IMR-90 (cell line): Measurements from ENCODE around the gene ADAMTS14. TPM values are rescaled to one million over a fixed set of nuclear protein-coding genes. Genes with fewer than 3 reads are reported as not detected.

Source experiments
- ATAC-seq: fragments of 200-7000 bp; cut with Tn5 transposase; 2 replicates; pipeline ENCODE4 v1.9.1; 2020; ENCODE audit warnings: low read depth, mild to moderate bottlenecking, moderate library complexity
- BruUV-seq: library from RNA; stranded (reverse); fragments of 400-500 nt; replicated peaks from 2 replicates; lab custom pipeline; 2021; lab: Mats Ljungman, UMichigan
- CTCF ChIA-PET: fragments of 300-600 bp; formaldehyde crosslinking; extraction: SDS; loops from one replicate; lab custom pipeline; 2021; ENCODE audit warnings: antibody characterized with exemption; lab: Yijun Ruan, JAX
- POLR2A ChIA-PET: fragments of 300-600 bp; sonication (Branson Sonifier 250); formaldehyde crosslinking; loops from one replicate; lab custom pipeline; 2022; ENCODE audit warnings: antibody characterized with exemption; ENCODE audit not compliant: unreplicated experiment; lab: Charles Lee
- DNase-seq: peaks from one replicate; pipeline ENCODE4 v3.0.0; 2013
- H2AFZ ChIP-seq: replicated peaks from 2 replicates; pipeline ENCODE3; 2013; ENCODE audit warnings: low read length, mild to moderate bottlenecking; ENCODE audit not compliant: poor library complexity
- H2AK5ac ChIP-seq: 2 replicates; pipeline ENCODE4 v1.6.1; 2013; ENCODE audit warnings: low read depth, low read length, inconsistent platforms
- H2AK9ac ChIP-seq: replicated peaks from 2 replicates; pipeline ENCODE3; 2013; ENCODE audit warnings: mild to moderate bottlenecking, low read depth, low read length, moderate library complexity; ENCODE audit not compliant: poor library complexity
- H2BK120ac ChIP-seq: 2 replicates; pipeline ENCODE4 v1.6.1; 2013; ENCODE audit warnings: low read depth, low read length, inconsistent platforms
- H2BK15ac ChIP-seq: 3 replicates; pipeline ENCODE4 v1.6.1; 2013; ENCODE audit warnings: low read depth, low read length, inconsistent platforms
- H2BK20ac ChIP-seq: 2 replicates; pipeline ENCODE4 v1.6.1; 2013; ENCODE audit warnings: low read depth, mild to moderate bottlenecking, inconsistent platforms, low read length, moderate library complexity
- H2BK5ac ChIP-seq: 2 replicates; pipeline ENCODE4 v1.6.1; 2013; ENCODE audit warnings: mild to moderate bottlenecking, low read depth, low read length, inconsistent platforms; ENCODE audit not compliant: poor library complexity, severe bottlenecking
- H3K14ac ChIP-seq: replicated peaks from 2 replicates; pipeline ENCODE4 v1.6.1; 2013; ENCODE audit warnings: low read depth, low read length, inconsistent platforms
- H3K18ac ChIP-seq: 2 replicates; pipeline ENCODE4 v1.6.1; 2013; ENCODE audit warnings: low read depth, low read length, control low read depth
- H3K23ac ChIP-seq: 2 replicates; pipeline ENCODE4 v1.6.1; 2013; ENCODE audit warnings: low read depth, low read length, inconsistent platforms
- H3K27ac ChIP-seq: 2 replicates; pipeline ENCODE4 v1.5.1; 2013; ENCODE audit warnings: mild to moderate bottlenecking, control low read depth, low read length; ENCODE audit not compliant: insufficient read depth
- H3K27me3 ChIP-seq: 2 replicates; pipeline ENCODE4 v1.6.1; 2013; ENCODE audit warnings: low read length; ENCODE audit not compliant: control insufficient read depth, insufficient read depth
- H3K36me3 ChIP-seq: 2 replicates; pipeline ENCODE4 v1.6.1; 2013; ENCODE audit warnings: low read length, mixed read lengths; ENCODE audit not compliant: control insufficient read depth, insufficient read depth
- H3K4ac ChIP-seq: 2 replicates; pipeline ENCODE4 v1.6.1; 2013; ENCODE audit warnings: low read depth, low read length, inconsistent platforms
- H3K4me1 ChIP-seq: 2 replicates; pipeline ENCODE4 v1.6.1; 2013; ENCODE audit warnings: low read length, mixed read lengths; ENCODE audit not compliant: control insufficient read depth, insufficient read depth
- H3K4me2 ChIP-seq: 2 replicates; pipeline ENCODE4 v1.6.1; 2013; ENCODE audit warnings: low read depth, mild to moderate bottlenecking, control low read depth, low read length, moderate library complexity
- H3K4me3 ChIP-seq: 2 replicates; pipeline ENCODE4 v1.5.1; 2013; ENCODE audit warnings: low read depth, mild to moderate bottlenecking, control low read depth, low read length, moderate library complexity; ENCODE audit not compliant: insufficient read depth
- H3K56ac ChIP-seq: 2 replicates; pipeline ENCODE4 v1.6.1; 2013; ENCODE audit warnings: low read length, inconsistent platforms; ENCODE audit not compliant: insufficient read depth; ENCODE audit errors: extremely low read depth
- H3K79me1 ChIP-seq, 2 experiments: 2 replicates each; pipeline ENCODE4 v1.6.1; 2013; ENCODE audit warnings: low read length in 2 of 2, inconsistent platforms in 1 of 2, low read depth in 1 of 2
- H3K9ac ChIP-seq: 2 replicates; pipeline ENCODE4 v1.6.1; 2013; ENCODE audit warnings: low read depth, low read length, control low read depth
- H3K9me1 ChIP-seq: 2 replicates; pipeline ENCODE4 v1.6.1; 2013; ENCODE audit warnings: low read length, inconsistent platforms; ENCODE audit not compliant: insufficient read depth
- H3K9me3 ChIP-seq: 2 replicates; pipeline ENCODE4 v1.6.1; 2013; ENCODE audit warnings: low read length; ENCODE audit not compliant: control insufficient read depth, insufficient read depth
- H4K20me1 ChIP-seq: 2 replicates; pipeline ENCODE4 v1.6.1; 2013; ENCODE audit warnings: low read length, inconsistent platforms; ENCODE audit not compliant: insufficient read depth
- H4K5ac ChIP-seq: 2 replicates; pipeline ENCODE4 v1.6.1; 2013; ENCODE audit warnings: mild to moderate bottlenecking, low read depth, low read length, control low read depth
- H4K8ac ChIP-seq, 2 experiments: 2 replicates each; pipeline ENCODE4 v1.6.1; 2013; ENCODE audit warnings: low read depth in 2 of 2, low read length in 2 of 2, control low read depth in 1 of 2, inconsistent platforms in 1 of 2
- H4K91ac ChIP-seq: 2 replicates; pipeline ENCODE4 v1.6.1; 2013; ENCODE audit warnings: low read depth, low read length, inconsistent platforms; ENCODE audit not compliant: insufficient read depth
- BHLHE40 ChIP-seq: fragments of 150-350 bp; IDR thresholded peaks from 2 replicates; pipeline ENCODE4 v1.6.1; 2016; ENCODE audit warnings: mild to moderate bottlenecking, low read depth, low read length
- CEBPB ChIP-seq: IDR thresholded peaks from 2 replicates; pipeline ENCODE4 v1.6.1; 2012; ENCODE audit warnings: low read depth, low read length, improper control_type of control experiment
- CHD1 ChIP-seq: IDR thresholded peaks from 2 replicates; pipeline ENCODE4 v1.6.1; 2012; ENCODE audit warnings: low read depth, low read length, improper control_type of control experiment
- FOS ChIP-seq: fragments of 150-350 bp; IDR thresholded peaks from 2 replicates; pipeline ENCODE4 v1.6.1; 2016; ENCODE audit warnings: low read depth, low read length
- MAFK ChIP-seq: IDR thresholded peaks from 2 replicates; pipeline ENCODE4 v1.6.1; 2012; ENCODE audit warnings: low read depth, low read length, improper control_type of control experiment
- MAZ ChIP-seq: IDR thresholded peaks from 2 replicates; pipeline ENCODE4 v1.6.1; 2012; ENCODE audit warnings: low read depth, mild to moderate bottlenecking, low read length, improper control_type of control experiment, moderate library complexity, borderline replicate concordance
- MXI1 ChIP-seq: IDR thresholded peaks from 2 replicates; pipeline ENCODE4 v1.6.1; 2012; ENCODE audit warnings: low read depth, mild to moderate bottlenecking, low read length, moderate library complexity, borderline replicate concordance
- NFE2L2 ChIP-seq: fragments of 150-350 bp; IDR thresholded peaks from 2 replicates; pipeline ENCODE4 v1.6.1; 2016; ENCODE audit warnings: low read depth, mild to moderate bottlenecking, low read length
- POLR2A ChIP-seq: IDR thresholded peaks from 2 replicates; pipeline ENCODE4 v1.6.1; 2012; ENCODE audit warnings: mild to moderate bottlenecking, low read depth, low read length
- RAD21 ChIP-seq: IDR thresholded peaks from 2 replicates; pipeline ENCODE4 v1.6.1; 2012; ENCODE audit warnings: low read length, improper control_type of control experiment
- RCOR1 ChIP-seq: IDR thresholded peaks from 2 replicates; pipeline ENCODE4 v1.6.1; 2012; ENCODE audit warnings: mild to moderate bottlenecking, low read length, improper control_type of control experiment; ENCODE audit not compliant: insufficient replicate concordance
- RFX5 ChIP-seq: IDR thresholded peaks from 2 replicates; pipeline ENCODE4 v1.8.0; 2012; ENCODE audit warnings: low read depth, mild to moderate bottlenecking, low read length, moderate library complexity
- SMC3 ChIP-seq: fragments of 150-350 bp; IDR thresholded peaks from 2 replicates; pipeline ENCODE4 v1.6.1; 2016; ENCODE audit warnings: low read depth, mild to moderate bottlenecking, antibody characterized with exemption, low read length, moderate library complexity
- WGBS, 2 experiments: methylation state at CpG; one replicate each; pipeline versions ENCODE4 v1.1.5 to v1.1.7; 2013; ENCODE audit warnings: missing lambda C conversion rate in 2 of 2; ENCODE audit not compliant: insufficient read length in 1 of 2; ENCODE audit errors: extremely low coverage in 2 of 2; 5-methylcytosine and 5-hydroxymethylcytosine counted together
- dilution Hi-C: fragments of 300-500 bp; cut with HindIII; formaldehyde crosslinking; loops from one replicate; pipeline ENCODE4 v1.14.3; 2018; ENCODE audit warnings: low sequenced_read_pairs; ENCODE audit not compliant: unreplicated experiment
- in situ Hi-C: fragments of 300-500 bp; cut with MboI; formaldehyde crosslinking; loops from 3 replicates; pipeline ENCODE4 v1.14.3; 2019; ENCODE audit warnings: low sequenced_read_pairs, inconsistent platforms, mixed read lengths
- intact Hi-C: fragments of 100-400 bp; cut with micrococcal nuclease; formaldehyde crosslinking; loops from 2 replicates; pipeline ENCODE4 v1.10.0; 2022
- polyA plus RNA-seq, 3 experiments: library from polyadenylated mRNA; depleted of rRNA; stranded (reverse); fragments of >200 nt; gene quantifications; 2 replicates each; pipeline ENCODE4 v1.2.3, GENCODE V29; 2012; ENCODE audit warnings: low replicate concordance in 1 of 3
- total RNA-seq: library from RNA; depleted of rRNA; stranded (reverse); fragments of >200 nt; gene quantifications from 2 replicates; pipeline ENCODE4 v1.2.3, GENCODE V29; 2012
- TF ChIP-seq, protein P1 (sequence below): conservative IDR thresholded peaks from 2 replicates; pipeline ENCODE4 v1.5.1; 2012; ENCODE audit warnings: mild to moderate bottlenecking, low read depth, low read length, improper control_type of control experiment
- TF ChIP-seq, protein P2 (sequence below): fragments of 150-350 bp; IDR thresholded peaks from 2 replicates; pipeline ENCODE4 v1.6.1; 2016; ENCODE audit warnings: low read depth, mild to moderate bottlenecking, low read length, moderate library complexity, borderline replicate concordance
- TF ChIP-seq, protein P3 (sequence below): fragments of 150-350 bp; IDR thresholded peaks from 2 replicates; pipeline ENCODE4 v1.6.1; 2017; ENCODE audit warnings: mild to moderate bottlenecking, antibody characterized with exemption, low read length, low read depth

Gene ADAMTS14
- total and polyA plus RNA-seq, 2 of the 4 experiments (the other 2 are of a cell fraction): under 0.01 to 0.31 TPM

DNA sequence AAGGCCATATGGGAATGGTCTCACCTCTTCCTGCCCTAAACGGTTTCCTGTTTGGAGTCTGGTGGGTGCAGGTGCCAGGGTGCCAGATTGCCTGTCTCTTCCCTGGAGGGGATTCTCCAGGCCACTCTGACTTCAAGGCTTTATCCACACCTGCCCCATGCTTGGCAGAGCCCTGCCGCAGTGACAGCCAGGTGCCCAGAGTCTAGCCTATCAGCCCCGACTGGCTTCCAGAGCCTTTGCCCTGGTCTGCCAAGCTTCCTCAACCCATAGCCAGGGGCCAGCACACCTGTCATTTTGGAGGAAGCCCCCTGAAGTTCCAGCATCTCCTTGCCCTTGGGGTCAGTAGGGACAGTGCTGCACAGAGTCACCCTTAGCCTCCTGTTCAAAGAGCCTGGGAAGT lies 91.3 kb downstream of the ADAMTS14 start:
- no peak overlapping the region for H3K4me3 ChIP-seq
- H3K27me3 ChIP-seq: peaks cover 39% of the 10 kb centered on the region
- peak overlapping the region; percentile 35 for H2AFZ ChIP-seq
- no peak overlapping the region for H4K8ac ChIP-seq
- H3K4me2 ChIP-seq: no peak overlapping the region
- no peak overlapping the region for H2BK120ac ChIP-seq
- no peak overlapping the region for H2BK15ac ChIP-seq
- H3K4ac ChIP-seq: no peak overlapping the region
- no peak overlapping the region for H4K5ac ChIP-seq
- no peak overlapping the region for H3K18ac ChIP-seq
- H3K56ac ChIP-seq: no peak overlapping the region
- ChIA-PET CTCF (no interaction called here), POLR2A (no interaction called here)
- no peaks in the 10 kb centered on the region for H3K36me3 ChIP-seq
- H3K14ac ChIP-seq: no peak overlapping the region
- no peak overlapping the region for H3K23ac ChIP-seq
- no peak for ATAC-seq
- peaks cover 7% of the 10 kb centered on the region; the same call in 1 of the 2 replicates for H3K9me3 ChIP-seq
- H2BK5ac ChIP-seq: no peak overlapping the region
- no peak overlapping the region for H4K91ac ChIP-seq
- in situ Hi-C loops: loop anchor here (5.0 kb wide), 2 partner anchors 216 to 301 kb away; no protein-coding TSS in a partner anchor
- no TSS peak for BruUV-seq
- no peak for DNase-seq
- no peak overlapping the region for H2AK9ac ChIP-seq
- H2AK5ac ChIP-seq: no peak overlapping the region
- H4K20me1 ChIP-seq: no peaks in the 10 kb centered on the region
- no peak overlapping the region for H2BK20ac ChIP-seq
- intact Hi-C loops: no loop called here
- 100% methylated on average over 1 of the region's 3 CpGs; no CpG with 5 or more reads in 1 of the 2 experiments for WGBS, 2 experiments
- H3K4me1 ChIP-seq: no peaks in the 10 kb centered on the region
- no peak for TF ChIP-seq FOS
- no peak for TF ChIP-seq MAFK
- no peak for TF ChIP-seq RFX5
- TF ChIP-seq CEBPB: no peak
- TF ChIP-seq, protein P1, sequence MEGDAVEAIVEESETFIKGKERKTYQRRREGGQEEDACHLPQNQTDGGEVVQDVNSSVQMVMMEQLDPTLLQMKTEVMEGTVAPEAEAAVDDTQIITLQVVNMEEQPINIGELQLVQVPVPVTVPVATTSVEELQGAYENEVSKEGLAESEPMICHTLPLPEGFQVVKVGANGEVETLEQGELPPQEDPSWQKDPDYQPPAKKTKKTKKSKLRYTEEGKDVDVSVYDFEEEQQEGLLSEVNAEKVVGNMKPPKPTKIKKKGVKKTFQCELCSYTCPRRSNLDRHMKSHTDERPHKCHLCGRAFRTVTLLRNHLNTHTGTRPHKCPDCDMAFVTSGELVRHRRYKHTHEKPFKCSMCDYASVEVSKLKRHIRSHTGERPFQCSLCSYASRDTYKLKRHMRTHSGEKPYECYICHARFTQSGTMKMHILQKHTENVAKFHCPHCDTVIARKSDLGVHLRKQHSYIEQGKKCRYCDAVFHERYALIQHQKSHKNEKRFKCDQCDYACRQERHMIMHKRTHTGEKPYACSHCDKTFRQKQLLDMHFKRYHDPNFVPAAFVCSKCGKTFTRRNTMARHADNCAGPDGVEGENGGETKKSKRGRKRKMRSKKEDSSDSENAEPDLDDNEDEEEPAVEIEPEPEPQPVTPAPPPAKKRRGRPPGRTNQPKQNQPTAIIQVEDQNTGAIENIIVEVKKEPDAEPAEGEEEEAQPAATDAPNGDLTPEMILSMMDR: no peak
- TF ChIP-seq BHLHE40: no peak
- TF ChIP-seq, protein P2, sequence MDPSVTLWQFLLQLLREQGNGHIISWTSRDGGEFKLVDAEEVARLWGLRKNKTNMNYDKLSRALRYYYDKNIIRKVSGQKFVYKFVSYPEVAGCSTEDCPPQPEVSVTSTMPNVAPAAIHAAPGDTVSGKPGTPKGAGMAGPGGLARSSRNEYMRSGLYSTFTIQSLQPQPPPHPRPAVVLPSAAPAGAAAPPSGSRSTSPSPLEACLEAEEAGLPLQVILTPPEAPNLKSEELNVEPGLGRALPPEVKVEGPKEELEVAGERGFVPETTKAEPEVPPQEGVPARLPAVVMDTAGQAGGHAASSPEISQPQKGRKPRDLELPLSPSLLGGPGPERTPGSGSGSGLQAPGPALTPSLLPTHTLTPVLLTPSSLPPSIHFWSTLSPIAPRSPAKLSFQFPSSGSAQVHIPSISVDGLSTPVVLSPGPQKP: no peak
- TF ChIP-seq MXI1: no peak
- TF ChIP-seq, protein P3, sequence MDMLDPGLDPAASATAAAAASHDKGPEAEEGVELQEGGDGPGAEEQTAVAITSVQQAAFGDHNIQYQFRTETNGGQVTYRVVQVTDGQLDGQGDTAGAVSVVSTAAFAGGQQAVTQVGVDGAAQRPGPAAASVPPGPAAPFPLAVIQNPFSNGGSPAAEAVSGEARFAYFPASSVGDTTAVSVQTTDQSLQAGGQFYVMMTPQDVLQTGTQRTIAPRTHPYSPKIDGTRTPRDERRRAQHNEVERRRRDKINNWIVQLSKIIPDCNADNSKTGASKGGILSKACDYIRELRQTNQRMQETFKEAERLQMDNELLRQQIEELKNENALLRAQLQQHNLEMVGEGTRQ: no peak
- no peak for TF ChIP-seq POLR2A
- no peak for TF ChIP-seq CHD1
- TF ChIP-seq NFE2L2: no peak
- no peak for TF ChIP-seq MAZ
- no peak for TF ChIP-seq RAD21
- no peak for TF ChIP-seq SMC3
- TF ChIP-seq RCOR1: no peak
- no peaks in the 10 kb centered on the region for H3K79me1 ChIP-seq
- no peaks in the 10 kb centered on the region for H3K9me1 ChIP-seq
- dilution Hi-C loops: no loop called here
- no peak overlapping the region for H3K27ac ChIP-seq
- H3K9ac ChIP-seq: no peak overlapping the region
